Measurements from ENCODE around the gene SOCS3.
A peak's percentile ranks its signal among the peaks of the same experiment; 100 is the strongest.

Gene SOCS3

DNA sequence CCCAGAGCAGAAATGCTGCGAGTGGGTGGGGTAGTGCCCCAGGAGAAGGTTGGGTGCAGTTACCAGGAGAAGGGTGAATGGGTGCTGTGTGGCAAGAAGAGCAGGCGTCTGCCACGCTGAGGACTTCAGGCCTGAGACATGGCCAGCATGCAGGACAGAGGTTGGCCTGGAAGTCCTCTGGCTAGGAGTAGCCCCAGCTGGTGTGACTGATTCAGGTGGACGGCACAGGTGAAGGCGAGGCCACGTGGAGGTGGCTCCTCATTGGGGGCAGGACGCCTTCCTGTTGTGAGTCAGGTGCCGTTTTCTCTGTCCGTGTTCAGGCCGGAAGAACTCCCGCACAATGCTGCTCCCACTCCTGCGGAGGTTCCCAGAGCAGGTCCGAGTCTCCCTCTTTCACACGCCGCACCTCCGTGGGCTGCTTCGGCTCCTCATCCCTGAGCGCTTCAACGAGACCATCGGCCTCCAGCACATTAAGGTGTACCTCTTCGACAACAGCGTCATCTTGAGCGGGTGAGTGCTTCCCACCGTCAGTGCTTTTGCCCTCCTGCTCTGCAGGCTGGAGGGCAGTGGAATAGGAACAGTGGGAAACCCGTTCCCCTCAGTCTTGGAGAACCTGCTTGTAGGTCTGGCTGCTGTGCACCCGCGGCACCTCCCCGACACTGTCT lies 39.3 kb upstream of the SOCS3 start:
- peaks cover 55 to 65% of the 10 kb centered on the region in 2 donors for H3K36me3 ChIP-seq (ENCODE audit: control insufficient read depth in 1 of 2, insufficient read depth in 2 of 2, low read length in 2 of 2)
- no peaks in the 10 kb centered on the region for H3K9me3 ChIP-seq (ENCODE audit: control insufficient read depth in 1 of 2, low read length in 2 of 2)
- H3K27ac ChIP-seq (ENCODE audit: low read length) = no peak overlapping the region
- H3K4me3 ChIP-seq (ENCODE audit: low read depth in 1 of 2, low read length in 2 of 2) = no peak overlapping the region
- no peaks in the 10 kb centered on the region for H3K27me3 ChIP-seq (ENCODE audit: low read depth, low read length)
- no peaks in the 10 kb centered on the region for H3K4me1 ChIP-seq (ENCODE audit: control insufficient read depth in 1 of 2, insufficient read depth in 2 of 2, low read length in 2 of 2)

DNA sequence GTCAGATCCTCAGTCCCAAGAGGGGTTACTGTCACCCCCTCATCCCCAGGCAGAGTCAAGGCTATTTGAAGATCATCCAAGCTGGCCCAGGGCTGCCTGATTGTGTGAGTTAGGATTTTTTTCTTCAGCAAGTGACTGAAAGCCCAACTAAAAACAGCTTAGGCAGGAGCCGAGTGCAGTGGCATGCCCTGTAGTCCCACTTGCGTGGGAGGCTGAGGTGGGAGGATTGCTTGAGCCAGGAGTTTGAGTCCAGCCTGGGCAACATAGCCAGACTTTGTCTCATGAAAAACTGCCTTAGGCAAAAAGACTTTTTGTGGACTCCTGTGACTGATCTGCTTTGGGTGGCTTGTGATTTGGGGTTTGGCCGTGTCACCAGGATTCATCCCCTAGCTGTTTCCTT lies 38.5 kb upstream of the SOCS3 start:
- H3K4me1 ChIP-seq (ENCODE audit: control insufficient read depth in 1 of 2, insufficient read depth in 2 of 2, low read length in 2 of 2) = no peaks in the 10 kb centered on the region
- H3K9me3 ChIP-seq (ENCODE audit: control insufficient read depth in 1 of 2, low read length in 2 of 2) = no peaks in the 10 kb centered on the region
- H3K36me3 ChIP-seq (ENCODE audit: control insufficient read depth in 1 of 2, insufficient read depth in 2 of 2, low read length in 2 of 2) = peaks cover 53 to 59% of the 10 kb centered on the region in 2 donors
- no peak overlapping the region for H3K27ac ChIP-seq (ENCODE audit: low read length)
- no peaks in the 10 kb centered on the region for H3K27me3 ChIP-seq (ENCODE audit: low read depth, low read length)
- no peak overlapping the region for H3K4me3 ChIP-seq (ENCODE audit: low read depth in 1 of 2, low read length in 2 of 2)

DNA sequence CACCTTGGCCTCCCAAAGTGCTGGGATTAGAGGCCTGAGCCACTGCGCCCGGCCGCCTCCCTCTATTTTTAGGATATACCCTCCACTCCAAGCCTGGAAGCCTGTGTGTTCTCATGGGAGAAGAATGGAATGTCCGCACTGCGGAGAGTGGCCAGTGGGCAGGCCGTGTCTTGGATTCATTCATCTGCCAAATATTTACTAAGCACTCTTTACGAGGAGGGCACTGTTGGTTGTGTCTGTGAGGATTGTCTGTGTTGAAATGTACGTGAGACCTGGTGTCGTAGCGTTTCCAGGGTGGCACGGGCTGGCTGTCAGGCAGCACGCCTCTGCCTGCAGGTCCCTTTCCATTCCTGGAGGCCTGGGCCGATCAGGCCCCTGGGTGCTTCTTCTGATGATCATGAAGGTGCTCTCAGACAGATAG lies 37.8 kb upstream of the SOCS3 start:
- Histone ChIP-seq H3K27ac (ENCODE audit: low read length) (no peak overlapping the region), H3K9me3 (ENCODE audit: control insufficient read depth in 1 of 2, low read length in 2 of 2) (no peaks in the 10 kb centered on the region), H3K4me1 (ENCODE audit: control insufficient read depth in 1 of 2, insufficient read depth in 2 of 2, low read length in 2 of 2) (no peaks in the 10 kb centered on the region), H3K4me3 (ENCODE audit: low read depth in 1 of 2, low read length in 2 of 2) (no peak overlapping the region), H3K27me3 (ENCODE audit: low read depth, low read length) (no peaks in the 10 kb centered on the region), H3K36me3 (ENCODE audit: control insufficient read depth in 1 of 2, insufficient read depth in 2 of 2, low read length in 2 of 2) (peaks cover 49 to 55% of the 10 kb centered on the region in 2 donors)

DNA sequence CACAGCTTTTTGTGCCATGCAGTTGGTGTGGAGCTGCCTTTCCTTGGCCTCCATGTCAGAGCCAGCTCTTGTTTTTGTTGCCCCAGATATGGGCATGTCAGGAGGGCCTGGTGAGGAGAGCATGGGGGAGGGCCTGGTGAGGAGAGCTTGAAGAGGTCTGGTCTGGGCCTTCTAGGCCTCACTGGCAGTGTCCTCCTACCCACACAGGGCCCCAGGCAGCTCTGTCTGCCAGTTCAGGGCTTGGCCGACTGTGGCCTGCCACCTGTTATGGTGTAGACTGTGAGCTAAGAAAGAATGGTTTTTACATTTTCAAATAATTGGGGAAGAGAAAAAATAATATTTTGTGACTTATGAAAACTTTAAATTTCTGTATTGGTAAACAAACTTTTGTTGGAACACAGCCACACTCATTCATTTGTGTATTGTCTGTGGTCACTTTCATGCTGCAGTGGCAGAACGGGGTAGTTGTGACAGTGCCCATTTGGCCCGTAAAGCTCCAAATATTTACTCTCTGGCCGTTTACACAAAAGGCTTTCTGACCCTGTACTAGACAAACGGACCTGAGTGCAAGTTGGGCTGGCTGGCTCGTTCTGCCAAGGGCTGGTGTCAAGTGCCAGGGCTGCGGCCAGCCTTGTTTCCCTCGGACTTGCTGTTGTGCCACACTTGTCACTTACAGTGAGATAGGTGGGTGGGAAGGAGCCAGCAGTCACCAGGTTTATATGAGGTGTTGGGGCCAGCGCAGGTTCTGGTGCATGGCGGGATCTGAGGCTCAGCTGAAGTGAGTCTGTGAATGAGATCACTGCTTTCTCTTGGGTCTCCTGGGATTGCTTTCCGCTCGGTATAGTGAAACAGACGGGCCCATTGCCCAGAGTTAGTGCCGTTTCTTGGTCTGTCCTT lies 36.8 kb upstream of the SOCS3 start:
- H3K4me3 ChIP-seq (ENCODE audit: low read depth in 1 of 2, low read length in 2 of 2) = no peak overlapping the region

GRCh38 chr17:78395155-78395554 lies 35.3 kb upstream of the SOCS3 start:
- peaks cover 31 to 35% of the 10 kb centered on the region in 2 donors for H3K36me3 ChIP-seq (ENCODE audit: control insufficient read depth in 1 of 2, insufficient read depth in 2 of 2, low read length in 2 of 2)
- no peak overlapping the region for H3K27ac ChIP-seq (ENCODE audit: low read length)
- H3K4me3 ChIP-seq (ENCODE audit: low read depth in 1 of 2, low read length in 2 of 2) = no peak overlapping the region
- H3K27me3 ChIP-seq (ENCODE audit: low read depth, low read length) = no peaks in the 10 kb centered on the region
- peaks cover 0 to 4% of the 10 kb centered on the region in 2 donors for H3K4me1 ChIP-seq (ENCODE audit: control insufficient read depth in 1 of 2, insufficient read depth in 2 of 2, low read length in 2 of 2)
- no peaks in the 10 kb centered on the region for H3K9me3 ChIP-seq (ENCODE audit: control insufficient read depth in 1 of 2, low read length in 2 of 2)

More for the DNA sequence above, 36.8 kb upstream of the SOCS3 start:
- Histone ChIP-seq H3K27ac (ENCODE audit: low read length) (no peak overlapping the region), H3K36me3 (ENCODE audit: control insufficient read depth in 1 of 2, insufficient read depth in 2 of 2, low read length in 2 of 2) (peaks cover 46 to 50% of the 10 kb centered on the region in 2 donors), H3K9me3 (ENCODE audit: control insufficient read depth in 1 of 2, low read length in 2 of 2) (no peaks in the 10 kb centered on the region), H3K27me3 (ENCODE audit: low read depth, low read length) (no peaks in the 10 kb centered on the region), H3K4me1 (ENCODE audit: control insufficient read depth in 1 of 2, insufficient read depth in 2 of 2, low read length in 2 of 2) (no peaks in the 10 kb centered on the region)

DNA sequence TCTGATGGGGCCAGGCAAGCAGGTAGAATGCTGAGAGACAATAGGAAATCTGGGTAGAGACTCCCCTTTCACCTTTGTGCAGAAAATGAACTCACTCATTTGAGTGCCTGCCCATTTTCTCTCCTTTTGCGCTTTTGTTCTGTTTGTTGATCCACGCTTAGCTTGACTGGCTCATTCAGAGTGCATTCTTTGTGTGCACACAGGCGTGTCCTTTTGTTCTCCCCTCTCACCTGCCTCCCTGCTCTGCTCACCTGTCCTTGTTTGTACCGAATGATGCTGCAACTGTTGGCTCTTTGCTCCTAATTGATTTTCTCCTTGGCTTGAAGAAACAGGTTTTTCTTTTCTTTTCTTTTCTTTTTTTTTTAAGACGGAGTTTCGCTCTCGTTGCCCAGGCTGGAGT lies 34.3 kb upstream of the SOCS3 start:
- Histone ChIP-seq H3K36me3 (ENCODE audit: control insufficient read depth in 1 of 2, insufficient read depth in 2 of 2, low read length in 2 of 2) (peaks cover 22 to 26% of the 10 kb centered on the region in 2 donors), H3K4me3 (ENCODE audit: low read depth in 1 of 2, low read length in 2 of 2) (no peak overlapping the region), H3K27ac (ENCODE audit: low read length) (no peak overlapping the region), H3K27me3 (ENCODE audit: low read depth, low read length) (no peaks in the 10 kb centered on the region), H3K4me1 (ENCODE audit: control insufficient read depth in 1 of 2, insufficient read depth in 2 of 2, low read length in 2 of 2) (peaks cover 0 to 6% of the 10 kb centered on the region in 2 donors), H3K9me3 (ENCODE audit: control insufficient read depth in 1 of 2, low read length in 2 of 2) (no peaks in the 10 kb centered on the region)

GRCh38 chr17:78393575-78393974 lies 33.7 kb upstream of the SOCS3 start:
- Histone ChIP-seq H3K4me3 (ENCODE audit: low read depth in 1 of 2, low read length in 2 of 2) (no peak overlapping the region), H3K9me3 (ENCODE audit: control insufficient read depth in 1 of 2, low read length in 2 of 2) (no peaks in the 10 kb centered on the region), H3K36me3 (ENCODE audit: control insufficient read depth in 1 of 2, insufficient read depth in 2 of 2, low read length in 2 of 2) (peaks cover 16 to 20% of the 10 kb centered on the region in 2 donors), H3K27me3 (ENCODE audit: low read depth, low read length) (no peaks in the 10 kb centered on the region), H3K27ac (ENCODE audit: low read length) (no peak overlapping the region), H3K4me1 (ENCODE audit: control insufficient read depth in 1 of 2, insufficient read depth in 2 of 2, low read length in 2 of 2) (peaks cover 0 to 8% of the 10 kb centered on the region in 2 donors)

DNA sequence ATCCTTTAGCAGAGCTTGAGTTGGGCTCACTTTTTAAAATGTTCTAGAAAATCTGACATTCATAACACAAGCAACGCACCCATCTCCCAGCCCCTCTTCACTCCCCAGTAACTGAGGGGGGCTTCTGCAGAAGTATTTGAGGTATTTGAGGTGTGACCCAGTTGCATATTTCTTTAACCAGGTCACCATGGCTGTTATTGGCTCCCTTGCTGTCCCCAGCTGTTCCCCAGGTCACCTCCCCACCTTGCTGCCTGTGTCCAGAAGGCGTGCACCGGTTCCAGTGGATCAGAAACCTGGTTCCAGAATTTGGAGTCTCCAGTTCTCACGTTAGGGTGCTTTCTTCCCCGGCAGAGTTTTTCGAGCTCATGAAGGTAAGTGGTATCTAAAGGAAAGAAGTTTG lies 32.4 kb upstream of the SOCS3 start:
- H3K36me3 ChIP-seq (ENCODE audit: control insufficient read depth in 1 of 2, insufficient read depth in 2 of 2, low read length in 2 of 2) = peaks cover 10 to 16% of the 10 kb centered on the region in 2 donors
- H3K4me1 ChIP-seq (ENCODE audit: control insufficient read depth in 1 of 2, insufficient read depth in 2 of 2, low read length in 2 of 2) = peaks cover 0 to 15% of the 10 kb centered on the region in 2 donors
- H3K27me3 ChIP-seq (ENCODE audit: low read depth, low read length) = no peaks in the 10 kb centered on the region
- H3K9me3 ChIP-seq (ENCODE audit: control insufficient read depth in 1 of 2, low read length in 2 of 2) = no peaks in the 10 kb centered on the region
- H3K27ac ChIP-seq (ENCODE audit: low read length) = peak overlapping the region; percentile 16
- H3K4me3 ChIP-seq (ENCODE audit: low read depth in 1 of 2, low read length in 2 of 2) = no peak overlapping the region

- H3K27ac ChIP-seq (ENCODE audit: low read length) = no peak overlapping the region
- no peak overlapping the region for H3K4me3 ChIP-seq (ENCODE audit: low read depth in 1 of 2, low read length in 2 of 2)
- no peaks in the 10 kb centered on the region for H3K27me3 ChIP-seq (ENCODE audit: low read depth, low read length)
- H3K36me3 ChIP-seq (ENCODE audit: control insufficient read depth in 1 of 2, insufficient read depth in 2 of 2, low read length in 2 of 2) = peaks cover 6 to 15% of the 10 kb centered on the region in 2 donors
- H3K9me3 ChIP-seq (ENCODE audit: control insufficient read depth in 1 of 2, low read length in 2 of 2) = no peaks in the 10 kb centered on the region
- peaks cover 0 to 15% of the 10 kb centered on the region in 2 donors for H3K4me1 ChIP-seq (ENCODE audit: control insufficient read depth in 1 of 2, insufficient read depth in 2 of 2, low read length in 2 of 2)
Measured at GRCh38 chr17:78391843-78392242, 32.0 kb upstream of the SOCS3 start.

- H3K36me3 ChIP-seq (ENCODE audit: control insufficient read depth in 1 of 2, insufficient read depth in 2 of 2, low read length in 2 of 2) = peaks cover 4 to 10% of the 10 kb centered on the region in 2 donors
- no peak overlapping the region for H3K4me3 ChIP-seq (ENCODE audit: low read depth in 1 of 2, low read length in 2 of 2)
- H3K9me3 ChIP-seq (ENCODE audit: control insufficient read depth in 1 of 2, low read length in 2 of 2) = no peaks in the 10 kb centered on the region
- H3K27ac ChIP-seq (ENCODE audit: low read length) = no peak overlapping the region
- peaks cover 0 to 15% of the 10 kb centered on the region in 2 donors for H3K4me1 ChIP-seq (ENCODE audit: control insufficient read depth in 1 of 2, insufficient read depth in 2 of 2, low read length in 2 of 2)
- no peaks in the 10 kb centered on the region for H3K27me3 ChIP-seq (ENCODE audit: low read depth, low read length)
Measured at GRCh38 chr17:78391051-78391431, 31.2 kb upstream of the SOCS3 start.

GRCh38 chr17:78390241-78391050 lies 30.6 kb upstream of the SOCS3 start:
- H3K4me3 ChIP-seq (ENCODE audit: low read depth in 1 of 2, low read length in 2 of 2) = no peak overlapping the region
- peaks cover 4 to 10% of the 10 kb centered on the region in 2 donors for H3K36me3 ChIP-seq (ENCODE audit: control insufficient read depth in 1 of 2, insufficient read depth in 2 of 2, low read length in 2 of 2)
- H3K4me1 ChIP-seq (ENCODE audit: control insufficient read depth in 1 of 2, insufficient read depth in 2 of 2, low read length in 2 of 2) = peaks cover 0 to 15% of the 10 kb centered on the region in 2 donors
- no peaks in the 10 kb centered on the region for H3K9me3 ChIP-seq (ENCODE audit: control insufficient read depth in 1 of 2, low read length in 2 of 2)
- H3K27me3 ChIP-seq (ENCODE audit: low read depth, low read length) = no peaks in the 10 kb centered on the region
- H3K27ac ChIP-seq (ENCODE audit: low read length) = no peak overlapping the region

Data from muscle layer of duodenum (tissue), 2 donors.